ENCODE data around the gene LBH.

Gene LBH

GRCh38 chr2:30205456-30205855 is 25.9 kb upstream of the LBH start:
- TF ChIP-seq GATA3 (IDR thresholded peaks at IDR 0.05; ENCODE audit: low read depth, low read length) (no peak), GATA2 (IDR thresholded peaks at IDR 0.05; ENCODE audit: low read depth, low read length) (no peak; the same call in 1 of the 2 replicates)

GRCh38 chr2:30206461-30207430 is 24.6 kb upstream of the LBH start:
- TF ChIP-seq GATA2 (IDR thresholded peaks at IDR 0.05; ENCODE audit: low read depth, low read length) (peak; percentile 41; the same call in 1 of the 2 replicates), GATA3 (IDR thresholded peaks at IDR 0.05; ENCODE audit: low read depth, low read length) (no peak)

GRCh38 chr2:30208453-30208852 is 22.9 kb upstream of the LBH start:
- TF ChIP-seq GATA3 (IDR thresholded peaks at IDR 0.05; ENCODE audit: low read depth, low read length), result no peak
- no peak; the same call in 1 of the 2 replicates for TF ChIP-seq GATA2 (IDR thresholded peaks at IDR 0.05; ENCODE audit: low read depth, low read length)

- TF ChIP-seq GATA2 (IDR thresholded peaks at IDR 0.05; ENCODE audit: low read depth, low read length) (no peak), GATA3 (IDR thresholded peaks at IDR 0.05; ENCODE audit: low read depth, low read length) (no peak)
Observed at GRCh38 chr2:30209227-30209626, 22.1 kb upstream of the LBH start.

- TF ChIP-seq GATA2 (IDR thresholded peaks at IDR 0.05; ENCODE audit: low read depth, low read length) (no peak), GATA3 (IDR thresholded peaks at IDR 0.05; ENCODE audit: low read depth, low read length) (no peak)
Observed at GRCh38 chr2:30213326-30213725, 18.0 kb upstream of the LBH start.

- no peak for TF ChIP-seq GATA2 (IDR thresholded peaks at IDR 0.05; ENCODE audit: low read depth, low read length)
- no peak for TF ChIP-seq GATA3 (IDR thresholded peaks at IDR 0.05; ENCODE audit: low read depth, low read length)
Observed at GRCh38 chr2:30213907-30214463, 17.3 kb upstream of the LBH start.

- TF ChIP-seq GATA2 (IDR thresholded peaks at IDR 0.05; ENCODE audit: low read depth, low read length) (no peak), GATA3 (IDR thresholded peaks at IDR 0.05; ENCODE audit: low read depth, low read length) (no peak)
Observed at GRCh38 chr2:30216157-30216556, 15.2 kb upstream of the LBH start.

GRCh38 chr2:30217644-30218337 is 13.5 kb upstream of the LBH start:
- no peak for TF ChIP-seq GATA3 (IDR thresholded peaks at IDR 0.05; ENCODE audit: low read depth, low read length)

GRCh38 chr2:30218338-30218713 is 13.0 kb upstream of the LBH start:
- TF ChIP-seq GATA2 (IDR thresholded peaks at IDR 0.05; ENCODE audit: low read depth, low read length), result no peak
- no peak for TF ChIP-seq GATA3 (IDR thresholded peaks at IDR 0.05; ENCODE audit: low read depth, low read length)

GRCh38 chr2:30218814-30219213 is 12.5 kb upstream of the LBH start:
- TF ChIP-seq GATA2 (IDR thresholded peaks at IDR 0.05; ENCODE audit: low read depth, low read length) (no peak), GATA3 (IDR thresholded peaks at IDR 0.05; ENCODE audit: low read depth, low read length) (no peak)

GRCh38 chr2:30219886-30220875 is 11.2 kb upstream of the LBH start:
- TF ChIP-seq GATA2 (IDR thresholded peaks at IDR 0.05; ENCODE audit: low read depth, low read length) (no peak), GATA3 (IDR thresholded peaks at IDR 0.05; ENCODE audit: low read depth, low read length) (no peak)

GRCh38 chr2:30221531-30221930 is 9.8 kb upstream of the LBH start:
- TF ChIP-seq GATA3 (IDR thresholded peaks at IDR 0.05; ENCODE audit: low read depth, low read length), result no peak
- TF ChIP-seq GATA2 (IDR thresholded peaks at IDR 0.05; ENCODE audit: low read depth, low read length), result no peak

- TF ChIP-seq GATA2 (IDR thresholded peaks at IDR 0.05; ENCODE audit: low read depth, low read length) (no peak), GATA3 (IDR thresholded peaks at IDR 0.05; ENCODE audit: low read depth, low read length) (no peak)
Observed at GRCh38 chr2:30222031-30222430, 9.3 kb upstream of the LBH start.
